Measurements from ENCODE around the gene MRGPRD.

MRGPRD gene, protein sequence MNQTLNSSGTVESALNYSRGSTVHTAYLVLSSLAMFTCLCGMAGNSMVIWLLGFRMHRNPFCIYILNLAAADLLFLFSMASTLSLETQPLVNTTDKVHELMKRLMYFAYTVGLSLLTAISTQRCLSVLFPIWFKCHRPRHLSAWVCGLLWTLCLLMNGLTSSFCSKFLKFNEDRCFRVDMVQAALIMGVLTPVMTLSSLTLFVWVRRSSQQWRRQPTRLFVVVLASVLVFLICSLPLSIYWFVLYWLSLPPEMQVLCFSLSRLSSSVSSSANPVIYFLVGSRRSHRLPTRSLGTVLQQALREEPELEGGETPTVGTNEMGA

DNA sequence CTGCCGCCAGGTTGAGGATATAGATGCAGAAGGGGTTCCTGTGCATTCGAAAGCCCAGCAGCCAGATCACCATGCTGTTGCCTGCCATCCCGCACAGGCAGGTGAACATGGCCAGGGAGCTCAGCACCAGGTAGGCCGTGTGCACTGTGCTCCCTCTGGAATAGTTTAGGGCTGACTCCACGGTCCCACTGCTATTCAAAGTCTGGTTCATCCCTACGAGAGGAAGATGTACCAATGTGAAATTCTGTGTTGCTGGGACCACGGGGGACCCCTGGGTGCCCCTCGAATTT, at the start of gene MRGPRD:
MRGPRD (minus strand) TSS at position 211 of the 290 bp plus-strand sequence; CDS start at position 211, 0 bp downstream.
- DNase-seq, result no peak

DNA sequence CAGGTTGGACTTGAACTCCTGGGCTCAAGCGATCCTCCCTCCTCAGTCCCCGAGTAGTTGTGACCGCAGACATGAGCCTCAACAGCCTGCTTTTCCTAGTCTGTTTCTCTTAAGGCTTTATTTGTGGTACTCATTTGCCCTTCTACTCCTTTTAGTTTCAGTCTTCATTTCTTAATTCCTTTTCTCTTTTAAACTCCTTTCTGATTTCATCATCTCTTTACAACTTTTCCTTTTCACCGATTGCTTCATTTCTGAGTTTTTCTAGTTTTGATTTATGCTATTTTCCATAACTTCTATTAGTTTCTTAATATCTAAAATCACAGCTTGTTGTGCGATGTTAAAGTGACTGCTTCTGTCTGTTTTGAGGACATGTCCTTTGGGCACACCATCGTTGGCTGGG, 49.5 kb upstream of the MRGPRD start:
- no peak for DNase-seq

DNA sequence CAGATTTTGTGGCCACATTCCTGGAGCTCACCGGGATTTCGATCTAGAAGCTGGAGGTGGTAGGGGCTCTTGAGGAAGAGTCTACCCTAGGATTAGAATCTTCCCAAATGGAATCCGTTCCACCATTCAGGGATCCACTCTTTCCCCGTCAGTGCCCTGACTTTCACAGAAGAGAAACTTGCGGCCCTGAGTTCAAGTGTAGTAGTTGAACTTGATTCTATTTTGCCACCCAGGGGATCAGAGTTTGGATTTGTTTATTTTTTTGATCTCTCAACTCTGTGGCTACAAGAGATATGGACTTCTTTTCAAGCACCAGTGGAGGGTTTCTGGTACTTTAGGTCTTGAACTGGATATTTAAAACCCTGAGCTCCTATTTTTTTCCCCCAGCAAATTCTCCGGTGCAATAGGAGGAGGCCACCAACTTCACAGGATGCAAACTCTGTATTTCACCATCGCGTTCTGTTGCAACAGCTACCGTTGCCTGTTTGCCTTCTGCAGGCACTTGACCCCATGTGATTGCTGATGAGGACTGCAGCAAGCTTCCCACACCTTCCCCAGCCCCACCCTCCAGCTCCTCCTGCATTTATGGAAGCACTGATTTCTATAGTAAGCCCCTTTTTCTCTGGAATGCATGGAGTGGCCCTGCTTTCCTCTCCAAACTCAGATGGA, 47.1 kb upstream of the MRGPRD start:
- DNase-seq, result no peak

DNA sequence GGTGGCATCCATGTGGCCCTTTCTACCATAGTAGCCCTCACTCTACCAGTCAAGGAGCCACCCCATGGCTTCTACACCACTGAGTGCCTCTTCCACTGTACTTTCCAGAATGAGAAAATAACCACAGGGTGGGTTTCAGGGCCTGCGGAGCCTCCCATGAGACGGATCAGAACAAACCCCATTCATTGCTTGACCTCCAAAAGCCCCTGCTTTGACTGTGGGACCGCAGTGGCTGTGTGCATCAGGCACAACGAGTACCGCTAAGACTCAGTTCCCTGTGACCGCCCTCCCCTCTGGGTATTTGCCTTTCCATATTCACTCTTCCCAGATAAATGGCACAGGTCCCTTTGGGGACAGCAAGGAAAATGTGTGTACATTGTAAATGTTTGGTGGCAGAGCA, 43.7 kb upstream of the MRGPRD start:
- no peak for DNase-seq

DNA sequence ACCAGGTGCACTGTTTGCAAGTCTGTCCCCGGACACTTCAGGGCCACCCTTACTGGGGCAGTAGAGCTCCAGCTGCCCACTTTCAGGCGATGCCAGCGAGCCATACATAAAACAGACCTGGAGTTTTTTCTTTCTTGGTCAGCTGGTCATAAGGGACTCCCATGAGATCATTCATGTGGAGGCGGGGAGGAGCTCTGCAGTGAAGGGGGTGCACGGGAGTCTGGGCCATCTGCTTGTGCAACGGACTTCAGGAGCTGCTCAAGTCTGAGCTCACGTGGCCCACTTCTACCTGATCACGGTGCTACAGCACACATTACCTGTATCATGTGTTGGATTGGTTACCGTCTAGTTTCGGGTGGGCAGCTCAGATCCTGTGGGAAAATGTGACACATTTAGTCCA, 41.5 kb upstream of the MRGPRD start:
- DNase-seq, result no peak

DNA sequence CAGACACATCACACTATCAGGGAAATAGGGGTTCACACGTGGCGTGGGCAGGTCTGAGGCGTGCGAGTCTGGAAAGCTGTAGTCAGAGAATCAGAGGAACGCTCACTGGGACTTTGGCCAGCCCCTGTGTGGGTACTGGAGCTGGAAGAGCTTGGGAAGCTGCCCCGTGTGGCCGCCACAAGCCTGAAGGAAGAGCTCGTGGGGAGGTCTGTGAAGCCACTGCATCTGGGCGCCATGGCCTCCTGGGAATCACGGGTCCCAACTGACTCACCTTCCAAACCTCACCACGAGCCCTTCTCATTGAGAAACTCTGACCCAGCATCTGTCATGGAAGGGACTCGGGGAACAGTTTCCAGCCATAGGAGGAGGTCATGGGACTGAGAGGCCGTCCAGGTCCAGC, 38.1 kb upstream of the MRGPRD start:
- no peak for DNase-seq

DNA sequence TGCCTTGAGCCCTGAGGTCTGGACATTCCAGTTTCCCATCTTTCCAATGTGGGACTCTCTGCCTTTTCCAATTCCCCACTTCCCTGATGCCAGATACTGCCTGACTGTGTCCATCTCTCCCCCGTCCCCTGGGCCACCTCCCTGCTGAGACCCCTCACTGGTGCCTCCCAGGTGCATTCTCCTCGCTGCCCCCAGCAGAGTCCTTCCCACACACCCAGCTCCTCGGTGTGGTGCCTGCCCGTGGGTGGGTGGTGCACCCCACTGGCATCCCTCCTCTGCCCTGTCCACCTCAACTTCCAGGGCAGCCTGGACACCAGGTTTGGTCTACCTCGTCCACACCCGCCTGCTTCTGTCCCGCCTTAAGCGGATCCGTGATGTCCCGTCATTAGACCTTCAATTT, 37.2 kb upstream of the MRGPRD start:
- no peak for DNase-seq

DNA sequence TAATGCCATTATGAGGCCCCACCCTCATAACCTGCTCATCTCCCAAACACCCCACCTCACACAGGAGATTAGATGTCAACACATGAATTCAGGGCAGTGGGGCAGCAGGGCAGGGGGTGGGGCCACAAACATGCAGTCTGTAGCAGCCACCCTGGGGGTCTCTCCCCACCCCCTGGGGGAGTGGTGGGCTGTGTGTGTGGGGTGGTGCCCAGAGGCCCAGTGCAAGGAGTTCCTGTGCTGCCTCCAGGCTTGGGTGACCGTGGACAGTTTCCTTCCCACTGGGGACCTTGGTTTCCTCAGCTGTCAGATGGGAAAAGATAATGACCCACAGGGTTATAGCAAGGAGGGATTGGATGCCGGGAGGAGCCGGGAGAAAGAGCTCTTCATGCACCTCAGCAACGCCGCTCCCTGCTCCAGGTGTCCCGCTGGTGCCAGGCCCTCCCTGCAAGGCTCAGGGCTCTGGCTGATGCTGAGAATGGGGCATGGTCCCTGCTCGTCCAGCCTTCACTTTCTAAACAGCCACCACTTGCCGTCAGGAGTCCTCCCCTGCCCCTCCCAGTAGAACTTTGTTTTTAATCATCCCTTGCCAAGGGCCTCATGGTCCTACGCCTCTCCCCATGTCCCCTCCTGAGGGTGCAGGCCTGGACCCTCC, 34.2 kb upstream of the MRGPRD start:
- DNase-seq, result no peak

DNA sequence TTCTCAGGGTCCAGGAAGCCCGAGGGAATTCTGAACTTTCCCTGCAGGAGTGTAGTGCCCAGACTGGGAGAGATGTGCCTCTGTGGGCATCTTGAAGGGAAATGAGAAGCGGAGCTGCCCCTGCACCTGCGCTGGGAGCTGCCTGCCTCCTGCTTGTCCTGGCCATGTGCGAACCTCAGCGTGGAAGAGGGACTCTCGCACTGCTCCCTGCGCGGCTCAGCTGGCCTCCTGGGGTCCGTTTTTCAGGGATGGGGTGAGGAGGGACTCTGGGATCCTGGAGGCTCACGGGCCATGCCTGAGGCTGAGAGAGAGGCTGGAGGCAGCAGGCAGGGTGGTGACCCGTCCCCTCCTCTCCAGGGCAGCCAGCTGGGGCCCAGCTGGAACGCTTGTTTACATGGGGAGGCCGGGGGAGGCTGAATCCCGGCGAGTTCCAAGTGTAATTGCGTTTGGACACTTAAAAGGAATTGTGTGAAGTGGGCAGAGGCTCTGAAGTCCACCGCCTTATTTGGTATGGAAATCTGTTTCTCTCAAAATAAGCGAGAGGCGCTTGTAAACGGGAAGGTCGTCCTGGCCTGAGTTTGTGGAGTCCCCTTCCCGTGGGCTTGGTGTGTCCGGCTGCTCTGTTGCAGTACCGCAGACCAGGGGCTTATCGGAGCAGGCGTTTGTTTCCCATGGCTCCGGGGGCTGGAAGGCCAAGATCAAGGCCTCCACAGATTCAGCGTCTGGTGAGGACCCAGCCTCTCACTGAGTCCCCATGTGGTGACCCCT, 33.5 kb upstream of the MRGPRD start:
- no peak for DNase-seq

DNA sequence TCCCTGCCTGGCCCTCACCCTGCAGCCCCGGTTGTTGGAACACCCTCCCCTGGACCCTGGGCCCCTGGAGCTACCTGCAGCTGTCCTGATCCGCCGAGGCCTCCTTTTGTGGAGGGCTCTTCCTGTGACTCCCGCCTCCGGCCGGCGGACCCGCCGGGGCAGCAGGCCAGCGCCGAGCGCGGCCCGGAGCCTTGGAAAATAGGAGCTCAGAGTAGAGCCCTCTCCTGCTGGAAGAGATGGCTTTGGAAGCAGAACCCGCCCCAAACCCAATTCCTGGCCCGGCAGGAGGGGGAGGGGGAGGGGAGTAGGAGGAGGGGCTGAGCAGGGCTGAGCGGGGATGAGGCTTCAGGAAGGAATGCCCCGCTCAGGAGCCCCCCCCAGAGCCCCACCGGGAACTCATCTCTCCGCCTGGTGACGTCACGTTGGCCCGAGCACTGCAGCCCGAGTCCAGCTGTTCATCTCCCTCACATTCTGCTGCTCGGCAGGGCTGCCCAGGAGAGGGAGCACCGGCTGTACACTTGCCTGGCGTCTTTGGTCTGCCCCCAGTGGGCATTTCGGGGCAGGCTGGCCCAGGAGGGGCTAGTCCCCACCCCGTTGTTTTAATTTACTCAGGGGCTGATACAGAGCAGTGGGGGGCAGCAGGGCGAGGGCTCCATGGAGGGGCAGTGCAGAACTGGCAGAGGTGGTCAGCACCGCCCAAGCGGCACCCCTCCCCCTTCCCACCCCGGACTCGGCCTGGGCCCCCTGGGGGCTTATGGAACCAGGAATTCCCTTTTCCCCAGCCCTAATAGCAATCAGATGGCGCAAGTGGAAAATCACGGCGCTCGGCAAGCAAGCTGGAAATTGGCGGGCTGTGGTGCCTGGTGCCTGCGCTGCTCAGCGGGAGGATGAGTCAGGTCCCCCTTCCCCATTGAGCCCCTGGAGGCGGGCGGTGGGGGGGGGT, 32.5 kb upstream of the MRGPRD start, which contains the start of gene MRGPRF:
MRGPRF (minus strand) TSS at position 238 of the 943 bp plus-strand sequence. CDS start 3,345 bp downstream, outside the sequence.
- no peak for DNase-seq

DNA sequence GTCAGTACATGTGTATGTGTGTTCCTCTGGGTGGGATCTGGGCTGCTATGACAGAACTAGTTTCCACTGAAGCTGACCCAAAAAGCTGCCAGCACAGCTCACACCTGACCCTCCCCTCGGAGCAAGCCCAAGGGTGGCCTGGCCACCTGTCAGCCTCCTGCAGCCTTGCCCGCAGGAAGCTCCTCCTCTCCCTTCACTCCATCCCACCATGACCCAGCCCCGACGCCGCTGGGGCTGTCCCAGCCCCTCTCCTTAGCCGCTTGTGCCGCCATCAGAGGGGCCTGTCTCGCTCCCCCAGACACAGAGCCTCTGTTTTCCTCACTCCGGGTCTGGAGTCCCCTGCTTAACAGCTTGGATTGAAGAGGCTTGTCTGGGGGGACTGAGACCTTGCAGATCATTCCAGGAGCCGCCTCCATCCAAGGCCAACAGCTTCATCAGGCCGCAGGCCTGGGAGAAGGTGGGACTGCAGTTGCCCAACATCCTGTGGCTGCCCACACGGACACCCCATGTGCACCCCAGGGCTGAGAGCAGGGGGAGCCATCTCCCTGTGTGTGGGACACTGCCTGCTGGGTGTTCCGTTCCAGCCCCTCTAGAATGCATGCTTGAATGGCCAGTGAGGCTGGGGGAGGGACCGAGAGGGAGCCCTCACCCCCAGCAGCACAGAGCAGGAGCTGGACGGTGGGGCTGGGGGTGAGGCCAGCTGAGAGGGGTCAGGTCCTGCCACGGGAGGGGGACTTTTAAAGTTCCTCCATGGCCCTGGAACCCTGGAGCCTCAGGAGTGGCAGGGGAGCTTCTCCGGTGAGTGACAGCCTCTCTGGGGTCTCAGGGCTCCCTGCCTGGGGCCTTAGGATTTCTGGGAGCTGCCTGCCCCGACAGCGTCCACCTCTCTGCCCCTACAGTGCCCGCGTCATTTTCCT, 31.6 kb upstream of the MRGPRD start:
- DNase-seq, result no peak

DNA sequence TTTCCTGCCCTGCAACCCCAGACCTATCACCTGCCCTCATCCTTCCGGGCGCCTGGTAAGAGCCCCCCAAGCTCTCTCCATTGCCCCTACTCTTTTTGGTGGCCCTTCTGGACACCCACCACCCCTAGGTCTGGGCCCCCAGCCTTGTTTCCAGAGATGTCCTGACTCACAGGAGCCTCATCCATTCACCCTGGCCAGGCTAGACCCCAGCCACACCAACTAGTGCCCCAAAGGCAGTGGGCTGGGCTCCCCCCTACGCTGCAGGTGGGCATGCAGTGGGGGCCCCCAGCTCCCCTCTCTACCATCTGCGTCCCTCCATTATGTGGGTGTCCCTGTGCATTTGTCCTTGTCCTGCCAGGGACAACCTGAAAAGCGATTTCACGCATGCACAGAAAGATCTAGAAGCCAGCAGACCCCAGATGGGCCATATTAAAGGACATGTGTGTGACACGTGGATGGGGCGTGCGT, 30.9 kb upstream of the MRGPRD start:
- DNase-seq, result no peak

DNA sequence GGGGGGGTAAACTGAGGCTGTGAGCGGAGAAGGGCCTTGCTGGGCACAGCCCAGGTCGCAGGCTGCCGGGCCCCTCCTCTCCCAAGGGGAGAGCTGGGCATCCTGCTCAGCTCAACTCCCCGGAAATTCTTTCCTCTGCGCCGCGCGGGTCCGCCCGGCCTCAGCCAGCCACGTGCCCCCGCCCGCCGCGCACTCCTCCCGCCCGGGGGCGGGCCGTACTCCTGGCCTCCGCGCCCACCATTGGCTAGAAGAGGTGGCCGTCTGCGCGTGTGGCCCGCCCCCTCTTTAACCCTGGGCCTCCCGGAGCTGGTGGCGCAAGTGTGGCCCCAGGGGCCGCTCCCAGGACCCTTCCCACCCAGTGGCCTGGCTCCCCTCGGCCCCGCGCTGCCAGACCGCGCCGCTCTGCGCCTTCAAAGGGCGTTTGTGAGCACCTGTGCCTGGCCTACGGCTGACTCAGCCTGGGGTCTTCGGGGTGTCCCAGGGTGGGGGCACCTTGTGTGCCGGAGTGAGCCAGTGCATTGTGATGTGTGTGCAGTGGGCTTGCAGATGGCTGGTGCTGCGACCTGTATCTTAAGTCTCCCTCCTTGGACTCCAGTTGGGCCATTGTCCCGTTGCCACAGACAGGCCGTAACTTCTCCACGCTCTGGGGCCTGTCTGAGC, 30.3 kb upstream of the MRGPRD start:
- DNase-seq, result no peak

DNA sequence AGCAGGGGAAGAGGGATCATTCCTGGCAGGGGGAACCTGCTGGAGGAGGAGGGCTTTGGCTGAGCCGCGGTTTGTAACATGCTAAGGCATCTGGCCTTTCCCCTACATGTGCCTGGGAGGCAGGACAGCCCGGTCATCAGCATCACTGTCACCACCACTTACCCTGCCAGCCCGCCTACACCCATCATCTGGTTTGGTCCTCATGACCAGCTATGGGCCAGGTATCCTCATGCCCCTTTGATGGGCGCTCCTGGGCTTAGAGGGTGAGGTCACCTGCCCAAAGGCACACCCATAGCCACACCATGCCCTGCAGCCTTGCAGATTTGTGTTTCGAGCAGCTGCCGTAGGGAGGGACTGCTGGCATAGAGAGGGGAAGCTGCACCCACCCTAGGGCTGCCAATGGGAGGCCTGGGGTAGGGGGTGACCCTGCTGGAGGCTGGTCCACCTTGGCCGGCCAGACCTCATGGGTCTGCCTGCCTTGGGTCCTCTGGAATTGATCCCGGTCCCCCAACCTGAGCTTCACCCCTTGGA, 29.6 kb upstream of the MRGPRD start:
- no peak for DNase-seq

DNA sequence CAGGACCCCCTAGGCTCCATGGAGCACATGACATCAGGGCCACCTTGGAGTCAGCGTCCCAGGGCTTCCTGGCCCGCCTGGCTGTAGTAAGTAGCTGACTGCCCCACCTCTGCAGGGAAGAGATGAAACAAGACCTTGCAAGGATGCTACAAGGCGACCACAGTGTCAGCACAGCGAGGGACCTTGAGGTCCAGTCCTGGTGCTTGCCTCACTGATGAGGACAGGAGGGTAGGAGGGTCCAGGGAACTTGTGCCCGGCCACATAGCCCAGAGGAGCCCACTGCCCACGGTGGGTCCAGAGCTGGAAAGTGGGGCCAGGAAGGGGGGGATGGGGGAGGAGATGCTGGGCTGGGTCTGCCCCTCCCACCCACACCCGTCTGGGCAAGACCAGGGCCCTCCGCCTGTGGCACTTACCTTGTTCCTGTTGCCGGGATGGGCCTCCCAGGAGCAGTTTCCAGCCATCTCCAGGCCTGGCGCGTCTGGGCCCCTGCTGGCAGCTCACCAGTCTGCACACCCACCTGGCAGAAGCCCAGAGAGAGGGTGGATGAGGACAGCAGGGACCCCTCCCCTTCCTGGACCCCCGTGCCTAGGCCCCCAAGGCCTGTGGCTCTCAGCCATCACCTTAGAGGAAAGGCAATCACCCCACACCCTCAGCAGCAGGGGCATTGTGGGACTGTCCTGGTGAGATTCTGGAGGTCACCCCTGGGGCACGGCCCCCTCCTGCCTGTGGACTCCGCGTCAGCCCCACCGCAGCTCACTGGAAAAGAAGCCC, 28.8 kb upstream of the MRGPRD start:
- DNase-seq, result no peak

DNA sequence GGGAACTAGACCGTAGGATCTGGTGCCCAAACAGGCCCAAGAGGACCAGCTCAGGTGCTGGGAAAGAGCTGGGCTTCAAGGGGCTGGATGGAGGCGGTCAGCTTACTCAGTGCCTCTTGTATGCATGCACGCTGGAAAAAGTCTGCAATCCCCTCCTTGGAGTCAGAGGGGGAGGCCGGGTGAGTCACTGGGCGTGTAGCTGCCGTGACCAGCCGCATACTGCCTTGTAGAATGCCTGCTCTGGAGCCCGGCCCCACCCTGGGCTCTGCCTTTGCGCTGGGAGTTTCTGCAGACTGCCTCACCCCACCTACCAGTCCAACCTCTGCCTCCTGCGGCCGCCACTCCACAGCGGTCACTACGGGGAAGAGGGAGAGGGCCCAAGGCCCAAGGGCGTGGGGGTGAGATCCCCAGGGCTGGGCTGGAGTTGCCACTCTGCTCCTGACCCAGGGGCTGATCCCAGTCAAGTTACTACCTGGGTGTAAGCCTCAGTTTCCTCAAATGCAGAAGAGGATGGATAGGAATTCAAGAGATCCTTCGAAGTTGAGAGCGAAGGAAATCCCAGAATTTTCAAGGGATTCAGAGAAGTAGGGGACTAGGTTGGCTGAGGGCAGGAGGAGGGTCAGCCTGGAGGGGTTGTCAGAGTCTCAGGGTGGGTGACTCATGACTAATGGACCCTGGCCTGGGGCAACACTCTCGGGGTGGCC, 28.1 kb upstream of the MRGPRD start:
- no peak for DNase-seq

DNA sequence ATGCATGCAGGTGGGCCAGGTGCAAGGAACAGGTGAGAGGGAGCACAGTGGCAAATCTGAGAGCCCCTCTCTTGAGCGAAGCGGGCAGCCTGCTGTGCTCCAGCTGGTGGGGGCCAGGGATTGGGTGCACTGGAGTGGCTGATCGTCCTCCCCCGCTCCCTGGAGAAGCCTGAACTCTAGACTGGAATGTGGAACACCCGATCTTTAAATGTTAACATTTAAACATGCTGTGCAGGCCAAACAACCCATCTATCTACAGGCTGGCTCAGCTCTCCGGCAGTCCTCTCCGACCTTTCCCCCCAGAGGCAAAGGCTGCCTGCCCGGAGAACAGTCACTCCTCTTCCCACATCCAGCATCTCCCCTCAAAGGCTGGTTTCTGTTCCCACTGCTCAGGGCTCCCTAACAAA, 27.2 kb upstream of the MRGPRD start:
- no peak for DNase-seq

DNA sequence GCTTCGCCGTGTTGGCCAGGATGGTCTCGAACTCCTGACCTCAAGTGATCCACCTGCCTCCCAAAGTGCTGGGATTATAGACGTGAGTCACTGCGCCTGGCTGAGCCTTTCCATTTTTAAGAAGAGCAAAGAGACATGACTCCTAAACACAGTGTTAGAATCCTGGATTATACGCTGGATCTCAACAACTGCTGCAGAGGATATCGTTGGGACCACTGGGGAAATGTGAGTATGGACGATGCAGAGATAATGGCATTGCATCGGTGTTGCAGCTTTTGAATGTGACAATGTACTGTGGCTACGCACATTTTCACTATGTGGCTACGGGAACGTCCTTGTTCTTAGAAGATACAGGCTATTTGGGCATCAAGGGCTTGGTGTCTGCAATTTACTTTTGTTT, 26.0 kb upstream of the MRGPRD start:
- DNase-seq, result no peak

All from NCI-H187 (cell line).